Astrocyte of the cerebellum (primary cell): ENCODE measurements around the gene SEC23IP.

Experiments used
- DNase-seq: peaks from one replicate; pipeline ENCODE4 v3.0.0-alpha.2; 2011; ENCODE audit warnings: low read depth
- H3K4me3 ChIP-seq: 2 replicates; pipeline ENCODE4 v1.5.1; 2011; ENCODE audit warnings: mild to moderate bottlenecking, low read depth, low read length, moderate library complexity
- in situ Hi-C: cut with HindIII; loops from 2 replicates; pipeline ENCODE4 v1.10.0; 2017; ENCODE audit warnings: low sequenced_read_pairs
- TF ChIP-seq, protein P1 (sequence below): IDR thresholded peaks from 2 replicates; pipeline ENCODE4 v1.5.1; 2012; ENCODE audit warnings: low read length, low read depth, moderate library complexity, mild to moderate bottlenecking; ENCODE audit errors: missing control alignments

SEC23IP gene

DNA sequence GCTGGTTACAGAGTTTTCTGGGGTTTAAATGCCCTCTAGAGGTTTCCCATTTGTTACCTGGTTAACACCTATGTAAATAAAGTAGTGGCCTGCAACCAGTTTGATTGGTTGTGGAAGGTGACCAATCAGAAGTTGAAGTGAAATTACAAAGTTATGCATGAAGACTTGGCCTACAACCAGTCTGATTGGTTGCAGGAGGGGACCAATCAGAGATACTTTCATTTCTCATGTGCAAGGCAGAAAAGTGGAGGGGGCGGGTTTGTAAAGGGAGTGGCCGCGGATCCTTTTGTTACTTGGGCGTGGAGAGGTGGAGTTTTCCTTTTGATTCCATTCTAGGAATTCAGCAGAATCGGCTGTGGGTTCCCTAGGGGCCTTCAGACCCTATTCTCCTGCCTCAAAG, 80.8 kb downstream of the SEC23IP start:
- TF ChIP-seq, protein P1, sequence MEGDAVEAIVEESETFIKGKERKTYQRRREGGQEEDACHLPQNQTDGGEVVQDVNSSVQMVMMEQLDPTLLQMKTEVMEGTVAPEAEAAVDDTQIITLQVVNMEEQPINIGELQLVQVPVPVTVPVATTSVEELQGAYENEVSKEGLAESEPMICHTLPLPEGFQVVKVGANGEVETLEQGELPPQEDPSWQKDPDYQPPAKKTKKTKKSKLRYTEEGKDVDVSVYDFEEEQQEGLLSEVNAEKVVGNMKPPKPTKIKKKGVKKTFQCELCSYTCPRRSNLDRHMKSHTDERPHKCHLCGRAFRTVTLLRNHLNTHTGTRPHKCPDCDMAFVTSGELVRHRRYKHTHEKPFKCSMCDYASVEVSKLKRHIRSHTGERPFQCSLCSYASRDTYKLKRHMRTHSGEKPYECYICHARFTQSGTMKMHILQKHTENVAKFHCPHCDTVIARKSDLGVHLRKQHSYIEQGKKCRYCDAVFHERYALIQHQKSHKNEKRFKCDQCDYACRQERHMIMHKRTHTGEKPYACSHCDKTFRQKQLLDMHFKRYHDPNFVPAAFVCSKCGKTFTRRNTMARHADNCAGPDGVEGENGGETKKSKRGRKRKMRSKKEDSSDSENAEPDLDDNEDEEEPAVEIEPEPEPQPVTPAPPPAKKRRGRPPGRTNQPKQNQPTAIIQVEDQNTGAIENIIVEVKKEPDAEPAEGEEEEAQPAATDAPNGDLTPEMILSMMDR, result no peak
- H3K4me3 ChIP-seq, result no peak overlapping the region
- DNase-seq, result no peak
- in situ Hi-C loops, result no loop called here

DNA sequence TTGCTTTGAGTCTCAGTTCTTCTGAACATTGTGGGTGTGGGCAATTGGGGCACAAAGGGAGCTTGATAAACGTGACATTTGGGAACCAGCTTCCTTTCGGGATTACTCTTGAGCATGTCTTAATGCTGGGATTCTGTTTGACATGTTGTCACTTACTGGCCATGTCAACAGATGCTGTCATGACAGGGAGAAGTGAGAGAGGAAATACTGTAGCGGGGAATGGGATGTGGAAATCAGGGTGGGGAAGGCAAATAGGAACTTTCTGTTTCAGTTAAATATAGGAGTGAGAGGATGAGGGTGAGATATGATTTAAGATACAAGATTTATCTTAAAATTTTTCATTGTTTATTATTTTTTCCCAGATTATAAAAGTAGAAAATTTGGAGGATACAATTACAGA, 83.9 kb downstream of the SEC23IP start:
- TF ChIP-seq, protein P1, result no peak
- DNase-seq, result no peak
- in situ Hi-C loops, result no loop called here
- H3K4me3 ChIP-seq, result no peak overlapping the region

DNA sequence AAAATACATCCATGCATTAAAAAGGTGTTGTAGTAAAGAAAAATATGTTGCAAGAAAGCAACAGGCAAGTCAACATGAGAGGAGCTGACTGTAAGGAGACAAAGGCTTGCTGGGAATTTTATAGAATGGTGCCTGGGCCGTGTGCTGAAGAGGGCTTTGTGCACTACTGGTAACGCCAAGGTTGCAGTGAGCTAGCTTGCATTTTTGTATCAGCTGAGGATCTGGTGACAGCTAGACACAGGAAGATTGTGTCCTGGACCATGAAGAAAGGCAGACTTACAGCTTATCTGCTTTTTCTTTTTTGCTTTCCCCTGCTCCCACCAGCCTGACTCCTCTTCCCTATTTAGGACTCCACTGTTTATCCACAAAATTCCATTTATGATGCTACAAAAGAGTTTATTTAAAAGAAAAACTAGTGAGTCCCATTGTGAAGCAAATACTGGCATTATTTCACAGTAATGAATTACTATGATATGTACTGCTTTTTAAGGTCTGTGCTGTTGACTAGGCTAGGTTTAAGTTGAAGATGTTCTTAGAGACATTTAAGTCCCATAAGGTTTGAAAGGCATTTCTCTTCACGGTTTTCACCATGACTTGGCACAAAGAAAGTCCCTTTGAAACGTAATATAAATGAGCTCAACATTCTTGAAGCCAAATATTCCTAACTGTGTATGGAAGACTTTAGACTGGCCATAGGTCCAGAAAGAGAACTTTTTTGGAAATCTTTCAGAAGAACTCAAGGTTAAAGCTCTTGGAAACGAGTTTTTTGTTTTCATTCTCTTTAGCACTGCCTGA, 88.6 kb downstream of the SEC23IP start:
- TF ChIP-seq, protein P1, result no peak
- no peak for DNase-seq
- in situ Hi-C loops, result no loop called here
- H3K4me3 ChIP-seq, result no peak overlapping the region

DNA sequence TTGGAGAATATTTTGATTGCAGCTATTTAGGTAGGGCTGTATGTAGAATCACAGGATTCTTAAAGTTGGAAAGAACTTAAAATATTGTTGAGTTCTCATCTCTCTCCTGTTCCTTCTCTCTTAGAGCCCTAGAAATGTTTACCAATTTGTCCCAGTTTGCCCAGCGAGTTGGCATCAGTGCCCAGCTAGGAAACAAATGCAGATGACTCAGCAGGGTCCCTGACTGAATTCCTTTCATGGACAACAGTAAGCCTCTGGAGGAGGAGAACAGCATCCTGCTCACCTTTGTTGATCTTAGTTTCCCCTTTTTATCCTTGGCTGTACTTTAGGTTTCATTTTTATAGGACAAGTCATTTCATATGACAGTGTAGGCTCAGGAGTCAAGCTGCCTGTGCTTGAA, 89.3 kb downstream of the SEC23IP start:
- DNase-seq, result no peak
- TF ChIP-seq, protein P1, result no peak
- no peak overlapping the region for H3K4me3 ChIP-seq
- in situ Hi-C loops, result no loop called here

DNA sequence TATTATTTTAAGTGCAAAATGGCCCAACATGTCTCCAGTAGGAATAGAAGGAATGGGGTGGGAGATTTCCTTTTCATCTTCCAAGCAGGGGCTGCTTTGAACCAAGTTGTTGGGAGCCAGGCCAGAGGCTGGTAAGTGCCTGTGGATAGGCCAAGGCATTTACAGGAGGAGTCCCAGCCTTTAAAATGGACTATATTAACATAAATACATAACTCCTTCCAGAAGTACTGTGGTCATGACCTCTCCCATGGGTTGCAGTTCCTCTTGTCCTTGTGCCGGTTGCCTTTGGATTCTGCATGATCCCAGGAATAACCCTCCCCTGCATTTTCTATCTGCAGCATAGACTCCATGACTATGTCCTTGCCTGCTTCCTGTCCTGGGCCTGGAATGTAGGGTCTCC, 95.8 kb downstream of the SEC23IP start:
- no peak overlapping the region for H3K4me3 ChIP-seq
- in situ Hi-C loops, result no loop called here
- no peak for DNase-seq
- TF ChIP-seq, protein P1, result no peak

DNA sequence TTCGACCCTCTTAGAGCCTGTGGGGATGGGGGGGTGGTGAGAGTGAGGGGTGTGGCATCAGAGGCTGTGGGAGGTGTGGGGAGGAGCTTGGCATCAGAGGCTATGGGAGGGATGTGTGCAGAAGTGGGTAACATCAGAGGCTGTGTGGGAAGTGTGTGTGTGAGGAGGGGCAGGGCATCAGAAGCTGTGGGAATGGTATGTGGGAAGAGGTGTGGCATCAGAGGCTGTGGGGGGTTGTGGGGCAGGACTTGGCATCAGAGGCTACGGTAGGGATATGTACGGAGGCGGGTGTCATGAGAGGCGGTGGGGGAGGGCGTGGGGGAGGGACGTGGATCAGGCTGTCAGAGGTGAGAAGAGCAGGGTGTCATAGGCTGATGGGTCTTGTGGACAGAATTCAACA, 97.4 kb downstream of the SEC23IP start:
- in situ Hi-C loops, result no loop called here

More for the DNA sequence above, 97.4 kb downstream of the SEC23IP start:
- DNase-seq, result no peak
- H3K4me3 ChIP-seq, result no peak overlapping the region
- TF ChIP-seq, protein P1, result no peak
